IMR-90 (cell line): ENCODE results near the gene SESN2. TPM values are rescaled to one million over a fixed set of nuclear protein-coding genes. Genes with fewer than 3 reads are reported as not detected.

Experiments
- ATAC-seq: fragments of 200-7000 bp; cut with Tn5 transposase; 2 replicates; pipeline ENCODE4 v1.9.1; 2020; ENCODE audit warnings: low read depth, mild to moderate bottlenecking, moderate library complexity
- BruUV-seq: library from RNA; stranded (reverse); fragments of 400-500 nt; replicated peaks from 2 replicates; lab custom pipeline; 2021; lab: Mats Ljungman, UMichigan
- CTCF ChIA-PET: fragments of 300-600 bp; formaldehyde crosslinking; extraction: SDS; loops from one replicate; lab custom pipeline; 2021; ENCODE audit warnings: antibody characterized with exemption; lab: Yijun Ruan, JAX
- POLR2A ChIA-PET: fragments of 300-600 bp; sonication (Branson Sonifier 250); formaldehyde crosslinking; loops from one replicate; lab custom pipeline; 2022; ENCODE audit warnings: antibody characterized with exemption; ENCODE audit not compliant: unreplicated experiment; lab: Charles Lee
- DNase-seq: peaks from one replicate; pipeline ENCODE4 v3.0.0; 2013
- H2AFZ ChIP-seq: replicated peaks from 2 replicates; pipeline ENCODE3; 2013; ENCODE audit warnings: low read length, mild to moderate bottlenecking; ENCODE audit not compliant: poor library complexity
- H2AK5ac ChIP-seq: 2 replicates; pipeline ENCODE4 v1.6.1; 2013; ENCODE audit warnings: low read depth, low read length, inconsistent platforms
- H2AK9ac ChIP-seq: replicated peaks from 2 replicates; pipeline ENCODE3; 2013; ENCODE audit warnings: mild to moderate bottlenecking, low read depth, low read length, moderate library complexity; ENCODE audit not compliant: poor library complexity
- H2BK120ac ChIP-seq: 2 replicates; pipeline ENCODE4 v1.6.1; 2013; ENCODE audit warnings: low read depth, low read length, inconsistent platforms
- H2BK15ac ChIP-seq: 3 replicates; pipeline ENCODE4 v1.6.1; 2013; ENCODE audit warnings: low read depth, low read length, inconsistent platforms
- H2BK20ac ChIP-seq: 2 replicates; pipeline ENCODE4 v1.6.1; 2013; ENCODE audit warnings: low read depth, mild to moderate bottlenecking, inconsistent platforms, low read length, moderate library complexity
- H2BK5ac ChIP-seq: 2 replicates; pipeline ENCODE4 v1.6.1; 2013; ENCODE audit warnings: mild to moderate bottlenecking, low read depth, low read length, inconsistent platforms; ENCODE audit not compliant: poor library complexity, severe bottlenecking
- H3K14ac ChIP-seq: replicated peaks from 2 replicates; pipeline ENCODE4 v1.6.1; 2013; ENCODE audit warnings: low read depth, low read length, inconsistent platforms
- H3K18ac ChIP-seq: 2 replicates; pipeline ENCODE4 v1.6.1; 2013; ENCODE audit warnings: low read depth, low read length, control low read depth
- H3K23ac ChIP-seq: 2 replicates; pipeline ENCODE4 v1.6.1; 2013; ENCODE audit warnings: low read depth, low read length, inconsistent platforms
- H3K27ac ChIP-seq: 2 replicates; pipeline ENCODE4 v1.5.1; 2013; ENCODE audit warnings: mild to moderate bottlenecking, control low read depth, low read length; ENCODE audit not compliant: insufficient read depth
- H3K27me3 ChIP-seq: 2 replicates; pipeline ENCODE4 v1.6.1; 2013; ENCODE audit warnings: low read length; ENCODE audit not compliant: control insufficient read depth, insufficient read depth
- H3K36me3 ChIP-seq: 2 replicates; pipeline ENCODE4 v1.6.1; 2013; ENCODE audit warnings: low read length, mixed read lengths; ENCODE audit not compliant: control insufficient read depth, insufficient read depth
- H3K4ac ChIP-seq: 2 replicates; pipeline ENCODE4 v1.6.1; 2013; ENCODE audit warnings: low read depth, low read length, inconsistent platforms
- H3K4me1 ChIP-seq: 2 replicates; pipeline ENCODE4 v1.6.1; 2013; ENCODE audit warnings: low read length, mixed read lengths; ENCODE audit not compliant: control insufficient read depth, insufficient read depth
- H3K4me2 ChIP-seq: 2 replicates; pipeline ENCODE4 v1.6.1; 2013; ENCODE audit warnings: low read depth, mild to moderate bottlenecking, control low read depth, low read length, moderate library complexity
- H3K4me3 ChIP-seq: 2 replicates; pipeline ENCODE4 v1.5.1; 2013; ENCODE audit warnings: low read depth, mild to moderate bottlenecking, control low read depth, low read length, moderate library complexity; ENCODE audit not compliant: insufficient read depth
- H3K56ac ChIP-seq: 2 replicates; pipeline ENCODE4 v1.6.1; 2013; ENCODE audit warnings: low read length, inconsistent platforms; ENCODE audit not compliant: insufficient read depth; ENCODE audit errors: extremely low read depth
- H3K79me1 ChIP-seq, 2 experiments: 2 replicates each; pipeline ENCODE4 v1.6.1; 2013; ENCODE audit warnings: low read length in 2 of 2, inconsistent platforms in 1 of 2, low read depth in 1 of 2
- H3K9ac ChIP-seq: 2 replicates; pipeline ENCODE4 v1.6.1; 2013; ENCODE audit warnings: low read depth, low read length, control low read depth
- H3K9me1 ChIP-seq: 2 replicates; pipeline ENCODE4 v1.6.1; 2013; ENCODE audit warnings: low read length, inconsistent platforms; ENCODE audit not compliant: insufficient read depth
- H3K9me3 ChIP-seq: 2 replicates; pipeline ENCODE4 v1.6.1; 2013; ENCODE audit warnings: low read length; ENCODE audit not compliant: control insufficient read depth, insufficient read depth
- H4K20me1 ChIP-seq: 2 replicates; pipeline ENCODE4 v1.6.1; 2013; ENCODE audit warnings: low read length, inconsistent platforms; ENCODE audit not compliant: insufficient read depth
- H4K5ac ChIP-seq: 2 replicates; pipeline ENCODE4 v1.6.1; 2013; ENCODE audit warnings: mild to moderate bottlenecking, low read depth, low read length, control low read depth
- H4K8ac ChIP-seq, 2 experiments: 2 replicates each; pipeline ENCODE4 v1.6.1; 2013; ENCODE audit warnings: low read depth in 2 of 2, low read length in 2 of 2, control low read depth in 1 of 2, inconsistent platforms in 1 of 2
- H4K91ac ChIP-seq: 2 replicates; pipeline ENCODE4 v1.6.1; 2013; ENCODE audit warnings: low read depth, low read length, inconsistent platforms; ENCODE audit not compliant: insufficient read depth
- CEBPB ChIP-seq: IDR thresholded peaks from 2 replicates; pipeline ENCODE4 v1.6.1; 2012; ENCODE audit warnings: low read depth, low read length, improper control_type of control experiment
- CHD1 ChIP-seq: IDR thresholded peaks from 2 replicates; pipeline ENCODE4 v1.6.1; 2012; ENCODE audit warnings: low read depth, low read length, improper control_type of control experiment
- MAFK ChIP-seq: IDR thresholded peaks from 2 replicates; pipeline ENCODE4 v1.6.1; 2012; ENCODE audit warnings: low read depth, low read length, improper control_type of control experiment
- MXI1 ChIP-seq: IDR thresholded peaks from 2 replicates; pipeline ENCODE4 v1.6.1; 2012; ENCODE audit warnings: low read depth, mild to moderate bottlenecking, low read length, moderate library complexity, borderline replicate concordance
- RAD21 ChIP-seq: IDR thresholded peaks from 2 replicates; pipeline ENCODE4 v1.6.1; 2012; ENCODE audit warnings: low read length, improper control_type of control experiment
- RFX5 ChIP-seq: IDR thresholded peaks from 2 replicates; pipeline ENCODE4 v1.8.0; 2012; ENCODE audit warnings: low read depth, mild to moderate bottlenecking, low read length, moderate library complexity
- WGBS, 2 experiments: methylation state at CpG; one replicate each; pipeline versions ENCODE4 v1.1.5 to v1.1.7; 2013; ENCODE audit warnings: missing lambda C conversion rate in 2 of 2; ENCODE audit not compliant: insufficient read length in 1 of 2; ENCODE audit errors: extremely low coverage in 2 of 2; 5-methylcytosine and 5-hydroxymethylcytosine counted together
- dilution Hi-C: fragments of 300-500 bp; cut with HindIII; formaldehyde crosslinking; loops from one replicate; pipeline ENCODE4 v1.14.3; 2018; ENCODE audit warnings: low sequenced_read_pairs; ENCODE audit not compliant: unreplicated experiment
- in situ Hi-C: fragments of 300-500 bp; cut with MboI; formaldehyde crosslinking; loops from 3 replicates; pipeline ENCODE4 v1.14.3; 2019; ENCODE audit warnings: low sequenced_read_pairs, inconsistent platforms, mixed read lengths
- intact Hi-C: fragments of 100-400 bp; cut with micrococcal nuclease; formaldehyde crosslinking; loops from 2 replicates; pipeline ENCODE4 v1.10.0; 2022
- polyA plus RNA-seq, 3 experiments: library from polyadenylated mRNA; depleted of rRNA; stranded (reverse); fragments of >200 nt; gene quantifications; 2 replicates each; pipeline ENCODE4 v1.2.3, GENCODE V29; 2012; ENCODE audit warnings: low replicate concordance in 1 of 3
- total RNA-seq: library from RNA; depleted of rRNA; stranded (reverse); fragments of >200 nt; gene quantifications from 2 replicates; pipeline ENCODE4 v1.2.3, GENCODE V29; 2012

The SESN2 gene
- total and polyA plus RNA-seq, 2 of the 4 experiments (the other 2 are of a cell fraction): 10.2 to 20.9 TPM

GRCh38 chr1:28243685-28244311 is 15.5 kb upstream of the SESN2 start:
- peaks cover 0 to 15% of the 10 kb centered on the region in 2 experiments; a peak in 2 of 4 replicates for H3K79me1 ChIP-seq
- ChIA-PET CTCF (interaction anchor here (0.7 kb wide), 1 partner anchor 555 kb away, joined by 3 read pairs; no protein-coding TSS in a partner anchor), POLR2A (interaction anchor here (0.6 kb wide), 1 partner anchor 264 kb away, joined by 4 read pairs; no protein-coding TSS in a partner anchor)
- ATAC-seq (no peak), DNase-seq (no peak)
- WGBS, 2 experiments: no CpG with 5 or more reads among the region's 2 CpGs
- H2AFZ ChIP-seq: no peak overlapping the region
- no peak overlapping the region for H2BK15ac ChIP-seq
- no peak overlapping the region for H3K56ac ChIP-seq
- H4K91ac ChIP-seq: no peak overlapping the region
- H3K14ac ChIP-seq: no peak overlapping the region
- no peak overlapping the region for H3K27ac ChIP-seq
- H3K9me1 ChIP-seq: no peaks in the 10 kb centered on the region
- BruUV-seq: no TSS peak
- intact Hi-C loops (no loop called here), in situ Hi-C loops (no loop called here), dilution Hi-C loops (no loop called here)
- H3K18ac ChIP-seq: no peak overlapping the region
- H3K23ac ChIP-seq: no peak overlapping the region
- no peak overlapping the region for H3K4me3 ChIP-seq
- H3K4me1 ChIP-seq: peaks cover 10% of the 10 kb centered on the region
- no peak overlapping the region for H2BK120ac ChIP-seq
- no peak overlapping the region for H2AK5ac ChIP-seq
- TF ChIP-seq MXI1: no peak
- no peak for TF ChIP-seq RFX5
- no peak for TF ChIP-seq RAD21
- no peak for TF ChIP-seq MAFK
- no peak for TF ChIP-seq CHD1
- TF ChIP-seq CEBPB: peak; percentile 56
- H4K20me1 ChIP-seq: no peaks in the 10 kb centered on the region
- no peak overlapping the region for H3K9ac ChIP-seq
- H3K4me2 ChIP-seq: no peak overlapping the region
- no peak overlapping the region for H4K8ac ChIP-seq
- no peak overlapping the region for H3K4ac ChIP-seq
- H3K27me3 ChIP-seq: no peaks in the 10 kb centered on the region
- no peak overlapping the region for H2AK9ac ChIP-seq
- H2BK5ac ChIP-seq: no peak overlapping the region
- H3K9me3 ChIP-seq: no peaks in the 10 kb centered on the region
- H4K5ac ChIP-seq: no peak overlapping the region
- H2BK20ac ChIP-seq: no peak overlapping the region
- no peaks in the 10 kb centered on the region for H3K36me3 ChIP-seq
